ENCODE data around the gene MTMR12.

Gene MTMR12

GRCh38 chr5:32343058-32343672, 30.4 kb upstream of the MTMR12 start:
- H3K4me1 ChIP-seq (ENCODE audit: control insufficient read depth, insufficient read depth, low read length, poor library complexity, severe bottlenecking): no peaks in the 10 kb centered on the region
- H3K9me3 ChIP-seq (ENCODE audit: control insufficient read depth, low read length): peaks cover 4% of the 10 kb centered on the region
- H3K27me3 ChIP-seq (replicated peaks; ENCODE audit: control insufficient read depth, insufficient read depth, low read length, poor library complexity, severe bottlenecking): no peaks in the 10 kb centered on the region
- H3K27ac ChIP-seq (ENCODE audit: insufficient read depth, low read length, poor library complexity, severe bottlenecking): no peak overlapping the region
- no peak overlapping the region for H3K4me3 ChIP-seq (ENCODE audit: insufficient read depth, low read depth, low read length, poor library complexity, severe bottlenecking)
- H3K36me3 ChIP-seq (ENCODE audit: control insufficient read depth, insufficient read depth, low read length): no peaks in the 10 kb centered on the region
- no peak for DNase-seq

- Histone ChIP-seq H3K27ac (ENCODE audit: insufficient read depth, low read length, poor library complexity, severe bottlenecking) (no peak overlapping the region), H3K9me3 (ENCODE audit: control insufficient read depth, low read length) (peaks cover 4% of the 10 kb centered on the region), H3K27me3 (replicated peaks; ENCODE audit: control insufficient read depth, insufficient read depth, low read length, poor library complexity, severe bottlenecking) (no peaks in the 10 kb centered on the region), H3K36me3 (ENCODE audit: control insufficient read depth, insufficient read depth, low read length) (no peaks in the 10 kb centered on the region), H3K4me3 (ENCODE audit: insufficient read depth, low read depth, low read length, poor library complexity, severe bottlenecking) (no peak overlapping the region), H3K4me1 (ENCODE audit: control insufficient read depth, insufficient read depth, low read length, poor library complexity, severe bottlenecking) (no peaks in the 10 kb centered on the region)
- DNase-seq: no peak
Measured at GRCh38 chr5:32342656-32343055, 29.9 kb upstream of the MTMR12 start.

GRCh38 chr5:32339878-32340277, 27.1 kb upstream of the MTMR12 start:
- H3K27me3 ChIP-seq (replicated peaks; ENCODE audit: control insufficient read depth, insufficient read depth, low read length, poor library complexity, severe bottlenecking): no peaks in the 10 kb centered on the region
- peaks cover 4% of the 10 kb centered on the region for H3K9me3 ChIP-seq (ENCODE audit: control insufficient read depth, low read length)
- no peak overlapping the region for H3K27ac ChIP-seq (ENCODE audit: insufficient read depth, low read length, poor library complexity, severe bottlenecking)
- no peaks in the 10 kb centered on the region for H3K36me3 ChIP-seq (ENCODE audit: control insufficient read depth, insufficient read depth, low read length)
- no peak overlapping the region for H3K4me3 ChIP-seq (ENCODE audit: insufficient read depth, low read depth, low read length, poor library complexity, severe bottlenecking)
- no peak for DNase-seq
- no peaks in the 10 kb centered on the region for H3K4me1 ChIP-seq (ENCODE audit: control insufficient read depth, insufficient read depth, low read length, poor library complexity, severe bottlenecking)

GRCh38 chr5:32339198-32339597, 26.5 kb upstream of the MTMR12 start:
- Histone ChIP-seq H3K4me1 (ENCODE audit: control insufficient read depth, insufficient read depth, low read length, poor library complexity, severe bottlenecking) (no peaks in the 10 kb centered on the region), H3K27me3 (replicated peaks; ENCODE audit: control insufficient read depth, insufficient read depth, low read length, poor library complexity, severe bottlenecking) (no peaks in the 10 kb centered on the region), H3K27ac (ENCODE audit: insufficient read depth, low read length, poor library complexity, severe bottlenecking) (no peak overlapping the region), H3K4me3 (ENCODE audit: insufficient read depth, low read depth, low read length, poor library complexity, severe bottlenecking) (no peak overlapping the region), H3K9me3 (ENCODE audit: control insufficient read depth, low read length) (peaks cover 4% of the 10 kb centered on the region), H3K36me3 (ENCODE audit: control insufficient read depth, insufficient read depth, low read length) (no peaks in the 10 kb centered on the region)
- DNase-seq: no peak

- Histone ChIP-seq H3K27me3 (replicated peaks; ENCODE audit: control insufficient read depth, insufficient read depth, low read length, poor library complexity, severe bottlenecking) (no peaks in the 10 kb centered on the region), H3K36me3 (ENCODE audit: control insufficient read depth, insufficient read depth, low read length) (no peaks in the 10 kb centered on the region), H3K9me3 (ENCODE audit: control insufficient read depth, low read length) (no peaks in the 10 kb centered on the region), H3K27ac (ENCODE audit: insufficient read depth, low read length, poor library complexity, severe bottlenecking) (no peak overlapping the region), H3K4me3 (ENCODE audit: insufficient read depth, low read depth, low read length, poor library complexity, severe bottlenecking) (no peak overlapping the region), H3K4me1 (ENCODE audit: control insufficient read depth, insufficient read depth, low read length, poor library complexity, severe bottlenecking) (no peaks in the 10 kb centered on the region)
- no peak for DNase-seq
Measured at GRCh38 chr5:32332966-32333365, 20.2 kb upstream of the MTMR12 start.

- H3K4me1 ChIP-seq (ENCODE audit: control insufficient read depth, insufficient read depth, low read length, poor library complexity, severe bottlenecking): no peaks in the 10 kb centered on the region
- no peak for DNase-seq
- H3K27ac ChIP-seq (ENCODE audit: insufficient read depth, low read length, poor library complexity, severe bottlenecking): no peak overlapping the region
Measured at GRCh38 chr5:32332361-32332760, 19.6 kb upstream of the MTMR12 start.

GRCh38 chr5:32331935-32332274, 19.2 kb upstream of the MTMR12 start:
- Histone ChIP-seq H3K27ac (ENCODE audit: insufficient read depth, low read length, poor library complexity, severe bottlenecking) (no peak overlapping the region), H3K27me3 (replicated peaks; ENCODE audit: control insufficient read depth, insufficient read depth, low read length, poor library complexity, severe bottlenecking) (no peaks in the 10 kb centered on the region), H3K4me1 (ENCODE audit: control insufficient read depth, insufficient read depth, low read length, poor library complexity, severe bottlenecking) (no peaks in the 10 kb centered on the region)

More at GRCh38 chr5:32332361-32332760, 19.6 kb upstream of the MTMR12 start:
- Histone ChIP-seq H3K4me3 (ENCODE audit: insufficient read depth, low read depth, low read length, poor library complexity, severe bottlenecking) (no peak overlapping the region), H3K36me3 (ENCODE audit: control insufficient read depth, insufficient read depth, low read length) (no peaks in the 10 kb centered on the region), H3K27me3 (replicated peaks; ENCODE audit: control insufficient read depth, insufficient read depth, low read length, poor library complexity, severe bottlenecking) (no peaks in the 10 kb centered on the region), H3K9me3 (ENCODE audit: control insufficient read depth, low read length) (no peaks in the 10 kb centered on the region)

GRCh38 chr5:32331217-32331934, 18.6 kb upstream of the MTMR12 start:
- H3K27ac ChIP-seq (ENCODE audit: insufficient read depth, low read length, poor library complexity, severe bottlenecking): no peak overlapping the region
- H3K4me3 ChIP-seq (ENCODE audit: insufficient read depth, low read depth, low read length, poor library complexity, severe bottlenecking): no peak overlapping the region
- H3K9me3 ChIP-seq (ENCODE audit: control insufficient read depth, low read length): no peaks in the 10 kb centered on the region
- no peaks in the 10 kb centered on the region for H3K4me1 ChIP-seq (ENCODE audit: control insufficient read depth, insufficient read depth, low read length, poor library complexity, severe bottlenecking)
- no peak for DNase-seq
- H3K36me3 ChIP-seq (ENCODE audit: control insufficient read depth, insufficient read depth, low read length): no peaks in the 10 kb centered on the region
- H3K27me3 ChIP-seq (replicated peaks; ENCODE audit: control insufficient read depth, insufficient read depth, low read length, poor library complexity, severe bottlenecking): no peaks in the 10 kb centered on the region

More at GRCh38 chr5:32331935-32332274, 19.2 kb upstream of the MTMR12 start:
- Histone ChIP-seq H3K36me3 (ENCODE audit: control insufficient read depth, insufficient read depth, low read length) (no peaks in the 10 kb centered on the region), H3K4me3 (ENCODE audit: insufficient read depth, low read depth, low read length, poor library complexity, severe bottlenecking) (no peak overlapping the region), H3K9me3 (ENCODE audit: control insufficient read depth, low read length) (no peaks in the 10 kb centered on the region)
- DNase-seq: no peak

- H3K27me3 ChIP-seq (replicated peaks; ENCODE audit: control insufficient read depth, insufficient read depth, low read length, poor library complexity, severe bottlenecking): no peaks in the 10 kb centered on the region
- no peaks in the 10 kb centered on the region for H3K36me3 ChIP-seq (ENCODE audit: control insufficient read depth, insufficient read depth, low read length)
- H3K4me1 ChIP-seq (ENCODE audit: control insufficient read depth, insufficient read depth, low read length, poor library complexity, severe bottlenecking): no peaks in the 10 kb centered on the region
- no peak overlapping the region for H3K27ac ChIP-seq (ENCODE audit: insufficient read depth, low read length, poor library complexity, severe bottlenecking)
- no peak for DNase-seq
- no peaks in the 10 kb centered on the region for H3K9me3 ChIP-seq (ENCODE audit: control insufficient read depth, low read length)
- H3K4me3 ChIP-seq (ENCODE audit: insufficient read depth, low read depth, low read length, poor library complexity, severe bottlenecking): no peak overlapping the region
Measured at GRCh38 chr5:32330126-32330971, 17.6 kb upstream of the MTMR12 start.

GRCh38 chr5:32329395-32329834, 16.7 kb upstream of the MTMR12 start:
- no peak overlapping the region for H3K27ac ChIP-seq (ENCODE audit: insufficient read depth, low read length, poor library complexity, severe bottlenecking)
- no peaks in the 10 kb centered on the region for H3K36me3 ChIP-seq (ENCODE audit: control insufficient read depth, insufficient read depth, low read length)
- H3K4me3 ChIP-seq (ENCODE audit: insufficient read depth, low read depth, low read length, poor library complexity, severe bottlenecking): no peak overlapping the region
- H3K27me3 ChIP-seq (replicated peaks; ENCODE audit: control insufficient read depth, insufficient read depth, low read length, poor library complexity, severe bottlenecking): no peaks in the 10 kb centered on the region
- no peaks in the 10 kb centered on the region for H3K4me1 ChIP-seq (ENCODE audit: control insufficient read depth, insufficient read depth, low read length, poor library complexity, severe bottlenecking)
- peak; percentile 9 to 29 (median 21) for DNase-seq
- no peaks in the 10 kb centered on the region for H3K9me3 ChIP-seq (ENCODE audit: control insufficient read depth, low read length)
